IPS-18c (cell line): Measurements from ENCODE around the gene SH3BP4.
"Not testable (repeated sequence)": the region's sequence is repeated elsewhere in the genome, so short reads cannot be mapped to it uniquely, and the experiment has no call there.

ENCODE experiments used
- H3K4me3 ChIP-seq: 2 replicates; pipeline ENCODE4 v1.7.0; 2013; ENCODE audit warnings: low read depth, mild to moderate bottlenecking, low read length, moderate library complexity; ENCODE audit not compliant: insufficient read depth
- H3K9me3 ChIP-seq: one replicate; pipeline ENCODE4 v1.6.1; 2013; ENCODE audit warnings: mild to moderate bottlenecking, low read length, moderate library complexity; ENCODE audit not compliant: control insufficient read depth, insufficient read depth

Gene SH3BP4

DNA sequence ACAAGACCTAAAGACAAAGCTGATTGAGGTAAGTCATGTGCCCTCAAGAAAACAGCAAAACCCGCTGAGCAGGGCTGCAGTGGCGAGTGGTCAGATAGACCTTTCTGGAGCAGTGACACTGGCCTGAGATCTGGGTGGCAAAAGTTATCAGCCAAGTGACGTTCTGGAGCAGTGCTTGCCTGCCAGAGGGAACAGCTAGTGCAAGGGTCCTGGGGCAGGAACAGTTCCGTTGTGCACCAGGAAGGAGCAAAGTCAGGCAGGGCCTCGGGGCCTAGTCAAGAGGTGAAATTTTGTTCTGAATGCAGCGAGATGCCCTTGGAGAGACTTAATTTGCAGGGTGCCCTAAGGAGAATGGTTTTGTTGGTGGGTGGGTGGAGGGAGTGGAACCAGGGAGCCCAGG lies 67.0 kb downstream of the SH3BP4 start:
- H3K4me3 ChIP-seq, result no peak overlapping the region
- no peaks in the 10 kb centered on the region for H3K9me3 ChIP-seq

DNA sequence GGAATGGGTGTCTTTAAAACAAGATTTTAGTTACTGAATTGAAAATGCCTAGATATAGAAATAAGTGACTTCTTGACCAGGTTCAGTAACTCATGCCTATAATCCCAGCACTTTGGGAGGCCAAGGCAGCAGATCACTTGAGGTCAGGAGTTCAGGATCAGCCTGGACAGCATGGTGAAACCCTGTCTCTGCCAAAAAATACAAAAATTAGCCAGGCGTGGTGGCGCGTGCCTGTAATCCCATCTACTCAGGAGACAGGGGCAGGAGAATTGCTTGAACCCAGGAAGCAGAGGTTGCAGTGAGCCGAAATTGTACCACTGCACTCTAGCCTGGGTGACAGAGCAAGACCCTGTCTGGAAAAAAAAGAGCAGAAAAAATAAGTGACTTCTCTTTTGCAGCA lies 68.3 kb downstream of the SH3BP4 start:
- H3K9me3 ChIP-seq, H3K4me3 ChIP-seq: not testable (repeated sequence)

- Histone ChIP-seq H3K4me3 (no peak overlapping the region), H3K9me3 (no peaks in the 10 kb centered on the region)
These were observed 69.9 kb downstream of the SH3BP4 start for GRCh38 chr2:235021752-235022151.

- Histone ChIP-seq H3K9me3 (no peaks in the 10 kb centered on the region), H3K4me3 (no peak overlapping the region)
These were observed 72.5 kb downstream of the SH3BP4 start for GRCh38 chr2:235024191-235024860.

DNA sequence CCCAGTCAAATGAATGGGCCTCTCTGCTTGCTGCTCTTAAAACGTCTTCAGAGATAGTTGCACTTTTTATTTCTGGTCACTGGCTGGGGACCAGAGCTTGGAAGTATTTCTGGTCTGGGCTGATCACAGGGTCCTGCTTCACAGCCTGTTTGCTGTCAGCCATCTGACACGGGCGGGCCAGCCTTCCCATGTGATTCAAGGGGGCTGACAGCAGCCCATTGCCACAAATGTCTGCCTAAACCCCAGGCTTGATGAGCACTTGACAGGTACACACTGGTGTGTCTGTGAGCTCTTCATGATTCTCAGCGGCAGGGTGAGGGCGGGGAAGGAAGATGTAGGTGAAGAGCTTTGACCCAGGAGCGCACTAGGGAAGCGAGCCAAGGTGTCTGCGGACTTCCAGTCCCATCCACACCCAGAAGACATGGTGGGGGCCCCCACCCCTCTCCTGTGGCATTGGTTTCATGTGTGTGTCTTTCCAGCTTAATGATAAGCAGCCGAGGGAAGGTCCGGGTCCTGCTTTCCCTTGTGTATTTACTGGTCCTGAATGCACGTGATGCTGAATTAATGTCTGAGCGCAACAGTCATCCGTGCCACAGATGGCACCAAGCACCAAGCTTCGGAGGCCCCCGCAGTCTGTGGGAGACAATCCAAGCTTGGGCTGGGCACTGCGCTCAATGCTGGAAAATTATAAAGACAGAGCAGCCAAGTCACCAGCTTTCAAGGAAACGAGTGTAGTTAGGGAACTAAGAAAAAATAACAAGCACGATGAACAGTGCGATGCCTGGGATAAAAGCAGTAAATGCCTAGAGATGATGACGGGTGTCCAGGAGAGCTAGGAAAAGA lies 73.3 kb downstream of the SH3BP4 start:
- no peak overlapping the region for H3K4me3 ChIP-seq
- no peaks in the 10 kb centered on the region for H3K9me3 ChIP-seq

DNA sequence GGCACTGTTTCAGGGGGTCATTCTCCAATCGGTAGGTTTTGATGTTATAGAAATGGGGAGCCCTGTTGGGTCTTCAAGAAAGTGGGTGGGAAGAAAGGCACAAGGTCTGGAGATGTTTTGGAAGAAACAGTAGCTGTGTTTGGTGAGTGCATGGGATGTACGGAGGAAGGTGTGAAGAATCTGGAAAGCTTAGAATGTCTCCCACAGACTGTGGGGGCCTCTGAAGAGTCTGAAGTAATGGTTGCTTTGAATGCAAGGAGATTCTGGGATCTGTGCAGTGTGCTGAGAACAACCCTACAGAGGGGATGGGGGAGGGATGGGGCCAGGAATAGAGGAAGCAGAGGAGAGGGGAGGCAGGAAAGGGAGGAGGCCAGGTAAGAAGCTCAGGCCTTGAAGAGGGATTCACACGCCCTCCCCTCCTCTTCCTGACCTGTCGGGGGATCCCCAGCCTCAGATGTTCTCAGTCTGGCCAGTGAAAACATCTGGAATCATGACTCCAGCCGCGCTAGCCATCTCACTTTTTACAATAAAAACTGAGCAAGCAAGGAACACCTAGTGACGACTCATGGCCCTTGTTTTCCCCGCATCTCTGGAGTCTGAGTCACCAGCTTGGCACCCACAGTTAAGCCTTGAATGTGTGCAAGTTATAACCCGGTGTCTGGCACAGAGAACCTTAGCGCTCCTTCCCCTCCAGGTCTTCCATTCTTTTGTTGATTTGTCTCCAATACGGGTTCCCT lies 74.2 kb downstream of the SH3BP4 start:
- Histone ChIP-seq H3K4me3 (no peak overlapping the region), H3K9me3 (no peaks in the 10 kb centered on the region)

DNA sequence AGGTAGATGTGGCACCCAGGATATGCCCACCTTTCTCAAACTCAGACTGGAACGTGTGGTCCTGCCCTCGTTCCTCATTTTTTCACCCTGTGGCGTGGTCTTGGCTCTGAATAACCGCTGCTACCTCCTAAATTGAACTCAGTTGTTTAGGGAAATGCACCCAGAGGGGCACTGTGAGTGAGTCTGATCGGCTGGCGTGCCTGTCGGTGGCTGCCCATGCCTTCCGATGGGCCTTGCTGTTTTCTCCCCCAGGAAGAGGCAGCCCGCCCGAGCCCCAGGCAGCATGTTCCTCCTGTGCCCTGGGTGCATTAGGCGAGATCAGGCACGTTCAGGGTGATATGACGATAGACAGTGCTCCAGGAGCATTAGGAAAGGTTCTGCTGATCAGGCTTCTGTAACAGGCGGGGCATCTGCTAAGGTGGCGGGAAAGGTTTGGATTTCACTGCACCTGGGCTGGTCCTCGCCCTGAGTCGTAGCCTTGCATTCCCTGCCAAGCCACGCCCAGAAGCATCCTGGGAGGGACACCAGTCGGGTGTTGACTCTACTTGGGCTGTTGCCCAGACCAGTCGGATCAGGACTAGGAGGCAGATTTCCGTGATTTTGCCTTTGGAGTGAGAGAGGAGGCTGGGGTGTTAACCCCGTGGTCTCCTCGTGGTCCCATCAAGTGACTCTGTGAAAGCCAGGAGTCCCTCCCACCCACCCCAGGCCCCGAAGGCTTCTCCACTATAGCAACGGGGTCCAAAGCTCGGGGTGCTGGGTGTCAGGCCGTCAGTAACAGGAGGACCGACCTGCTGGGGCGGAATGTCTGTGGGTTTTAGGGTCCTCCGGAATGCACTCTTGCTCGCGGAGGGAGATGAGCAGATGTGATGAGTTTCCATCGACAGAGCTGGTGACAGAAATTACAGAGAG lies 75.1 kb downstream of the SH3BP4 start:
- H3K9me3 ChIP-seq, result no peaks in the 10 kb centered on the region
- H3K4me3 ChIP-seq, result no peak overlapping the region

DNA sequence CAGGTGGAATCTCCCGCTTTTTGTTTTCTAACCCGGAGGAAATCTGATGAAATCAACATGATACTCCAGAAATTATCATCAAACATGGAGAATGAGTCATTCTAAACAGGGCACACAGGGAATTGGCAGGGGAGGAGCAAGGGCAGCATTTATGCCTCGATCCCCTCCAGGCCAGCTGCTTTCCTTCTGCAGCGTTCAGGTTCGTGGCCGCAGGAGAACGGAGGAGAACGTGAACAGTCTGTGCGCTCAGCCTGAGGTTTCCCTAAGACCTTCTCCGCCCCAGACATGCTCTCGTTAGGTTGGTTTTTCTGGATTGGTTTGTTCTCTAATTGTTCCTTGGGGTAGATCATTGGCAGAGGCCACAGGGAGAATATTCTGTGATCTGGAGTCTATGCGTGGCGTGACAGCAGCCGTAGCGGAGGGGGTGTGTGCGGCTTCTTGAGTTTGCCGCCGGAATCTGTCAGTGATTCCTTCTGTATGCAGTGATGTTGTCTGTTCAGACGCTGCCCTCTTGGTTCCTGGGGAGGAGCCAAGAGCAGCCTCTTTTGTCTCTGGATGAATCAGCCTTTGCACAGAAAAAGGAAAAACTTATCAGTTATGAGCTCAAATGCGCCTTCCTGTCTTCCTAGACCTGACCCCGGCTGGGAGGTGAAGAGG lies 75.9 kb downstream of the SH3BP4 start:
- no peaks in the 10 kb centered on the region for H3K9me3 ChIP-seq
- no peak overlapping the region for H3K4me3 ChIP-seq

DNA sequence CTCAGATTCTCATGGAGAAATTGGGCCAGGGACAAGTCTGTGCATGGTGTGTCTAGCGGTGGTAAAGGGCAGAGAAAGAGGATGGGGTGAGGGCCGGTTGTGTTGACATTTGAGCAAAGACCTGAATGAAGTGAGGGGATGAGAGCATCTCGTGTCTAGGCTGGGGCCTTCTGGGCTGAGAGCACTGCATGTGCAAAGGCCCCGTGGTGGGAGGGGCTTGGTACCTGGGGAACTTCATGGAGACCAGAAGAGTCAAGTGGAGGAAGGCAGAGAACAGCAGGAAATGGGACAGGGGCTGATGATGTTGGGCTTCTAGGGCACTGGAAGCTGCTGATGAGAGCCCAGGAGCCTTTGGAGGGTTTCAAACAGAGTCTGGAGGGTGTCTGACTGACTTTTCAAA lies 76.8 kb downstream of the SH3BP4 start:
- H3K9me3 ChIP-seq, result no peaks in the 10 kb centered on the region
- no peak overlapping the region for H3K4me3 ChIP-seq

DNA sequence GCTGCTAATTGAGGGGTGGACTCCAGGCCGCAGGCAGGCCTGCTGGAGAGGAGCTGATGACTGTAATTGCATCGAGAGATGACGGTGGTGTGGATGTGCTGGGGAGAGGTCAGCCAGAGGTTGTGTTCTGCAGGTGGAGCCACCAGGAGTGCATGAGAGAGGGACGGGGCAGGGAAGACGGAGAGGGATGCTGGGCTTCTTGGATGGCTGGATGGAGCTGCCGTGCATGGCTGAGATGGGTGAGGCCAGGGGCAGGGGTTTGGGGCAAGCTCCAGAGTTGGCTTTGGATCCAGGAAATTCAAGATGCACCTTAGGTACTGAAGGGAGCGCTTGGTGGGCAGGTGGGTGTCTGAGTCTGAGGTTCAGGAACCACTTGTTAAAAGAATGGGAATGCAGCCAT lies 77.2 kb downstream of the SH3BP4 start:
- Histone ChIP-seq H3K4me3 (no peak overlapping the region), H3K9me3 (no peaks in the 10 kb centered on the region)

GRCh38 chr2:235030126-235030525 lies 78.3 kb downstream of the SH3BP4 start:
- no peaks in the 10 kb centered on the region for H3K9me3 ChIP-seq
- no peak overlapping the region for H3K4me3 ChIP-seq

DNA sequence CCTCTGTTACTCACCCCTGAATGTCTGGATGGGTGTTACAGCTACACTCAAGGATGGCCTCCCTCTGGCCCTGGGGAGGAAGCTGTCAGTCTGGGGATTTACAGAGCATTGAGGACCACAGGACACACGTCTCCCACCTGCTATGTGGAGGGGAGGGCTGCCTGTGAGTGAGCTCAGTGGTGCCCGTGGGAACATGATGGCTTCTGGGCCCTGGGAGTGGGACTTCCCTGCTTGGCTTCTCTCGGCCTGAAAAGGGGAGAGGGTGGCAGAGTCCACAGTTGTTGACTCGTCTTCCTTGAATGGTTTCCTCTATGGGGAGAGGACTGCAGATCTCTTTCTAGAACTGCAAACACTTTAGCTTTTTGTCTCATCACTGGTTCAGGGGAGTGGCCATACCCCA lies 79.1 kb downstream of the SH3BP4 start:
- Histone ChIP-seq H3K9me3 (no peaks in the 10 kb centered on the region), H3K4me3 (no peak overlapping the region)

DNA sequence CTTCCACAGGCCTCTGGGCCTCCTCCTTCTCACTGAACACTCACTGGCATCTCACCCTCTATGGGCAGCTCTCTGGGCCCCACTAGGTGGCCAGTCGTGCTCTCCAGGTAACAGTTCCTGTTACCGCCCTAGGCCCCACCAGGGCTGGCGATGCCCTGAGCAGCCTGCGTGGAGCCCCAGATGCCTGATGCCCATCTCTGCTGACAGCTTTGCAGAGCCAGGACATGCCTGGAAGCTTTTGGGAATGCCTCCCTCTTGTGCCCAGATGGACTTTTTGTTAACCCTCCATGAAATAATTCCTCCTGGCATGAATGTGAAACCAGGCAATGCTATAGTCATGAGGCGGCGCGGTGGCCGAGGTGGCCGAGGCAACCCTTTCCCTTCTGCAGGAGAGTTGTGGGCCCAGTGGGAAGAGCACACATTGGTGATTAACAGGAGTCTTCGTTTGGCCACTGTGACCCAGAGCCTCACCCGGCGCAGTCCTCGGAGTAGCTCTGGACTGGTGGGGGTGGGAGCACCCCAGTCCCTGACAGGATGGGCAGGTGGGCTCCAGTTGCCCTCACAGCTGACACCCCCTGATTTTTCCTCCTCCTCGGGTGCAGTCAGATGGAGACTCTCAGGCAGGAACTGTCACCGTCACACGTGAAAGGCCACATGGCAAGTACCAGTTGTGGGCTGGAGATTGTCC lies 80.0 kb downstream of the SH3BP4 start:
- H3K9me3 ChIP-seq, result no peaks in the 10 kb centered on the region
- H3K4me3 ChIP-seq, result no peak overlapping the region

DNA sequence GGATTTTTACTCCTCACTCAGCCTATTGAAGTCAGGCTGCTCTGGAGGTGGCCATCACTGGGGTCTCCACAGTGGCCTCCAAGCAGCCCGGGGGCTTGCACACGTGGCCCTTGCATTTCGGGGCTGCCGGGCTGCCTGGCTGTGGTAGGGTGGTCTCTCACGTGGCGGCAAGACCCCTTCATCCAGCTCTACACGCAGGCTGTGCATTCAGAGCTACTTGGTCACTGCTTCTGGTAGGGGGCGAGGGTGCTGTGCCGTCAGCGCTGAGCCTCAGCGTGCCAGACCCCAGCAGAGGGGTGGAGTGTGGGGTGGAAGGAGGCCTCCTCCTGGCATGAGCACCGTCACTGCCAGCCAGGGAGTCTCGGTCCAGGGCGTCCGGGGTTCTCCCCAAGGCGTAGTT lies 80.6 kb downstream of the SH3BP4 start:
- no peak overlapping the region for H3K4me3 ChIP-seq
- no peaks in the 10 kb centered on the region for H3K9me3 ChIP-seq

DNA sequence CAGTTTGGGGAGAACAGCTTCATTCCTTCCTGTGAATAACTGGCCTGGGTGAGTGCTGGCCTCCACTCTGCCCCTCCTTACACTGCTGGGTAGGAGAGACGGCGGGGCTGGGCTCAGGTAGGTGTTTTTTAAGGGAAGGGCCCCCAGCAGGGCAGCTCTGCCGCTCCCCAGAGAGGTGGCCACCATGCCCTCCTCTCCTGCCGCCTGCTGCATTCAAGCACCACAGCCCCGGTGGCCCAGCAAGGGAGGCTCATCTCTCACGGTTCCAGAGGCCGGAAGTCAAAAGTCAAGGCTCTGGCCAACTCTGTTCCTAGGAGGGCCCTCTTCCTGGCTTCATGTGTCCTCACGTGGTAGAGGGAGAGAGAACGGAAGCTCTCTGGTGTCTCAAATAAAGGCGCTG lies 81.1 kb downstream of the SH3BP4 start:
- H3K9me3 ChIP-seq, result no peaks in the 10 kb centered on the region
- no peak overlapping the region for H3K4me3 ChIP-seq
